KBM-7 (cell line): Measurements from ENCODE around the gene ZNF438.
"Not testable (repeated sequence)": the region's sequence is repeated elsewhere in the genome, so short reads cannot be mapped to it uniquely, and the experiment has no call there.

Source experiments
- DNase-seq: peaks from one replicate; pipeline ENCODE4 v3.0.0-alpha.2; 2015
- in situ Hi-C: fragments of 300-500 bp; cut with MboI; formaldehyde crosslinking; loops from 2 replicates; pipeline ENCODE4 v1.14.3; 2020; ENCODE audit warnings: low sequenced_read_pairs, low pct_unique_long_range_greater_than_20kb, mixed read lengths

ZNF438 gene

DNA sequence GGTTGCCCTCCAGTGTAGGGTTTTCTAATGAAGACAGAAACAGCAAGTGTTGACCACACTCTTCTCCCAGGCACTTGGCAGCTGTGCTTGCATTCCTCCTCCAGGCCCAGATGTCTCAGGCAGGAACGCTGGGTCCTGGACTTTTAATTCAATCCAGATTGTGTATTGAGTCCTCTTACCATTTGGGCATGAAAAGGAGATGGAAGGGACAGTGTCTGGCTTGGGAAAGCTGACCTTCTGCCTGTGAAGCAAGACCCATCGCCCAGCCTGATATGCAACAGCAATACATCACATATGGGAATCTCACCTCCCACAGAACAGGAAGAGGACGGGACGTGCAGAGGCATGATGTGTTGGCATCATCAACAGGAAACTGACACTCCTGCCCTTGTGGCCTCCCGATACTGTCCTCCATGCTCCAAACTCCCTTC lies 227.8 kb downstream of the ZNF438 start:
- in situ Hi-C loops = no loop called here
- DNase-seq = no peak

DNA sequence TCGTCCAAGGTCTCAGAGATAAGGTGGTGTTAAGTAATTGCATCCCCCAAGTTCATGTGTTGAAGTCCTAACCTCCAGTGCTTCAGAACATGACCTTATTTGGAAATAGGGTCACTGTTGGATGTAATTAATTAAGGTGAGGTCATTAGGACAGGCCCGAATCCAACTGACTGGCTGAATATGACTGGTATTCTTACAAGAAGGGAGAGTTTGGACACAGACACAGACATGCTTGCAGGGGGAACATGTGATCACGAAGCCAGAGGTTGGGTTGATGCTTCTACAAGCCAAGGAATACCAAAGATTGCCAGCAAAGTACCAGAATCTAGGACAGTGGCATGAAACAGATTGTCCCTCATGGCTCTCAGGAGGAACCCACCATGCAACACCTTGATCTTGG lies 228.6 kb downstream of the ZNF438 start:
- in situ Hi-C loops = no loop called here
- DNase-seq = no peak

DNA sequence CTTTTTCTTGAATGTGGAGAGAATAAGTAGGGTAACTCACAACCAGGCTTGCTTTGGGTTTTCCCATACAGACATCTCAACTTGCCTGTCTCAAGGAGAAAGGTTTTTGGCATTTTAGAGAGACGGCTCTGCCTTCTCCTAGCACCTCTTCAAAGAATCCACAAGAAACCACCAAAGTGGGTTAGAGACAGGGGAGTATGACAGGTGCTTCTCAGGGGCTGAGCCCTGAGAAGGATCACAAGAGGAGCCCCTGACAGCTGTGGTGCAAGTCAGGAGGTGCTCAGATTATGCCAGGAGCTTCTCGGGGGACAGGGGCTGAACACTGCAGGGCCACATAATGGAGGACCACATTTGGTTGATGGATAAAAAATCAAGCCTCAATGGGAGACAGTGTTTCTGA lies 231.3 kb downstream of the ZNF438 start:
- no peak for DNase-seq
- in situ Hi-C loops = no loop called here

DNA sequence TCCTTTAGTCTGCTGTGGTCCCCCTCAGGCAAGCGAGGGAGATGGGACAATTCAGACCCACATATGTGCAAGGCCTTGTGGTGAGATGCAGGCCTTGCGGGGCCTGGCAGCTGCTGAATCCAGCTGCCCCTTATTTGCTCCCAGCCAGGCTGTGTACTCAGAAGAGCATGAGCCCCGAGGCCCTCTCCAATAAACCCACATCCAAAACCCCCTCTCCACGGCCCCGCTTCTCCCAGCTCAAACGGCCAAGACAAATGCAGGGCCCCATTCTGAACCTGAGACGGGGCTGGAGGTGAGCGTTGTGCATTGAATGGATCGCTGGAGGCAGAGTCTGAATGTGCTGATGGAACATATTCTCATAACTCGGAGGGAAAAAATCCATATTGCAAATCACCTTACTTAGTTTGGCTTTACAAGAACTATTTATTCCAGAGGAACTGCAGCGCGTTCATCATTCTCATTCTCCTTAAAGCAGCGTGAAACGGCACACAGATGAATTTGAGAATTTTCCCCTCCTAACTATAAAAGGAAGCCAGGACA lies 232.9 kb downstream of the ZNF438 start:
- in situ Hi-C loops = no loop called here
- DNase-seq = no peak

DNA sequence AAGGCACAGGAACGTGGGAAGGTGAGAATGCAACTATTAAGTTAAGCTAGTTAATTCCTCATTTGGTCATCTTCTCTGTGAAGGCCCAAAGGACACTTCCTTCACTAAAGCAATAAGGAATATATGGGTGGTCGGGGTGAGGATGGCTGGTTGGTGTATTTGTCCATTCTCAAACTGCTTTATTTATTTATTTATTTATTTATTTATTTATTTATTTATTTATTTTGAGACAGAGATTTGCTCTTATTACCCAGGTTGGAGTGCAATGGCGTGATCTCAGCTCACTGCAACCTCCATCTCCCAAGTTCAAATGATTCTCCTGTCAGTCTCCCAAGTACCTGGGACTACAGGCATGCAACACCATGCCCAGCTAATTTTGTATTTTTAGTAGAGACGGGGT lies 236.6 kb downstream of the ZNF438 start:
- in situ Hi-C loops, DNase-seq: not testable (repeated sequence)
